Limb (tissue), 2 donors: Measurements from ENCODE around the gene STK10.
"Not testable (repeated sequence)": the region's sequence is repeated elsewhere in the genome, so short reads cannot be mapped to it uniquely, and the experiment has no call there.

Source experiments
- DNase-seq, 2 donors: peaks; one replicate each; pipeline ENCODE4 v3.0.0-alpha.2; 2016; ENCODE audit errors: extremely low spot score in 2 of 2

The STK10 gene

GRCh38 chr5:172058088-172058487 lies 129.9 kb downstream of the STK10 start:
- DNase-seq, result no peak

GRCh38 chr5:172055996-172056395 lies 132.0 kb downstream of the STK10 start:
- no peak for DNase-seq

GRCh38 chr5:172055421-172055820 lies 132.6 kb downstream of the STK10 start:
- no peak for DNase-seq

GRCh38 chr5:172054611-172055153 lies 133.3 kb downstream of the STK10 start:
- DNase-seq, result no peak

GRCh38 chr5:172052450-172053236 lies 135.4 kb downstream of the STK10 start:
- DNase-seq, result no peak

GRCh38 chr5:172051643-172052339 lies 136.2 kb downstream of the STK10 start:
- no peak for DNase-seq

- DNase-seq, result no peak
Observed at GRCh38 chr5:172050080-172050479, 137.9 kb downstream of the STK10 start.

GRCh38 chr5:172049226-172049796 lies 138.7 kb downstream of the STK10 start:
- no peak for DNase-seq

- DNase-seq, result no peak
Observed at GRCh38 chr5:172048539-172049101, 139.4 kb downstream of the STK10 start.

- DNase-seq, result no peak
Observed at GRCh38 chr5:172048170-172048422, 139.9 kb downstream of the STK10 start.

- no peak for DNase-seq
Observed at GRCh38 chr5:172046593-172046992, 141.4 kb downstream of the STK10 start.

- DNase-seq, result no peak
Observed at GRCh38 chr5:172045315-172045632, 142.8 kb downstream of the STK10 start.

- DNase-seq, result no peak
Observed at GRCh38 chr5:172044631-172045314, 143.3 kb downstream of the STK10 start.

- no peak for DNase-seq
Observed at GRCh38 chr5:172043865-172044264, 144.2 kb downstream of the STK10 start.

GRCh38 chr5:172042183-172042582 lies 145.8 kb downstream of the STK10 start:
- no peak for DNase-seq

- DNase-seq, result no peak
Observed at GRCh38 chr5:172038167-172038566, 149.9 kb downstream of the STK10 start.

GRCh38 chr5:172035049-172035448 lies 153.0 kb downstream of the STK10 start:
- no peak for DNase-seq

GRCh38 chr5:172031894-172032461 lies 156.0 kb downstream of the STK10 start:
- no peak for DNase-seq

- DNase-seq, result no peak
Observed at GRCh38 chr5:172029876-172030275, 158.1 kb downstream of the STK10 start.

- DNase-seq, result no peak
Observed at GRCh38 chr5:172028167-172028566, 159.9 kb downstream of the STK10 start.

GRCh38 chr5:172020110-172020786 lies 167.8 kb downstream of the STK10 start:
- DNase-seq, result not testable (repeated sequence)
